Fibroblast of pulmonary artery (primary cell): Measurements from ENCODE around the gene FBXW5.

Source experiments
- DNase-seq: peaks from one replicate; pipeline ENCODE4 v3.0.0-alpha.2; 2010; ENCODE audit warnings: low read depth
- H3K4me3 ChIP-seq: replicated peaks from 2 replicates; pipeline ENCODE4 v1.5.1; 2011; ENCODE audit warnings: low read depth, mild to moderate bottlenecking, control low read depth, low read length, moderate library complexity
- CTCF ChIP-seq: IDR thresholded peaks from 2 replicates; pipeline ENCODE4 v1.5.1; 2011; ENCODE audit warnings: mild to moderate bottlenecking, control low read depth, low read length, inconsistent platforms; ENCODE audit errors: missing control alignments

FBXW5 gene

GRCh38 chr9:136949239-136949816 lies 4.8 kb upstream of the FBXW5 start:
- no peak for DNase-seq
- TF ChIP-seq CTCF: no peak
- H3K4me3 ChIP-seq: peak overlapping the region; percentile 44

- no peak overlapping the region for H3K4me3 ChIP-seq
- peak; percentile 33 for DNase-seq
These were observed 3.5 kb upstream of the FBXW5 start for GRCh38 chr9:136947955-136948510.

GRCh38 chr9:136947028-136947891 lies 2.7 kb upstream of the FBXW5 start:
- no peak for TF ChIP-seq CTCF
- DNase-seq: no peak
- H3K4me3 ChIP-seq: no peak overlapping the region

More at GRCh38 chr9:136947955-136948510, 3.5 kb upstream of the FBXW5 start:
- TF ChIP-seq CTCF: peak; percentile 45

GRCh38 chr9:136946228-136947027 lies 1.9 kb upstream of the FBXW5 start:
- no peak for TF ChIP-seq CTCF
- DNase-seq: no peak
- H3K4me3 ChIP-seq: no peak overlapping the region

GRCh38 chr9:136945333-136946227 lies 1.0 kb upstream of the FBXW5 start:
- no peak for DNase-seq
- TF ChIP-seq CTCF: no peak
- no peak overlapping the region for H3K4me3 ChIP-seq

GRCh38 chr9:136944212-136944518 lies 373 bp downstream of the FBXW5 start:
- peak; percentile 60 for DNase-seq
- TF ChIP-seq CTCF: no peak
- H3K4me3 ChIP-seq: peak overlapping the region; percentile 75
